HCT116 (cell line): ENCODE data around the gene TRPV5. TPM values are rescaled to one million over a fixed set of nuclear protein-coding genes. Genes with fewer than 3 reads are reported as not detected.

Experiments used
- ATAC-seq: fragments of 200-7000 bp; cut with Tn5 transposase; 2 replicates; pipeline ENCODE4 v1.9.1; 2020; ENCODE audit warnings: mild to moderate bottlenecking, moderate library complexity
- BruUV-seq: library from RNA; stranded (reverse); fragments of 400-500 nt; replicated peaks from 2 replicates; lab custom pipeline; 2021; lab: Mats Ljungman, UMichigan
- CTCF ChIA-PET: fragments of 300-600 bp; sonication (Branson Sonifier 250); formaldehyde crosslinking; loops from one replicate; lab custom pipeline; 2021; ENCODE audit warnings: antibody characterized with exemption; lab: Charles Lee
- POLR2A ChIA-PET: fragments of 300-600, 350-600 bp; sonication (Branson Sonifier 250); formaldehyde crosslinking; loops from one replicate; lab custom pipeline; 2021; ENCODE audit warnings: antibody characterized with exemption; lab: Charles Lee
- RAD21 ChIA-PET, 2 experiments: fragments of 300-600 bp; sonication (Branson Sonifier 250); formaldehyde crosslinking; loops; one replicate each; lab custom pipeline; 2023; ENCODE audit warnings: low total read pairs in 2 of 2; ENCODE audit not compliant: uncharacterized antibody in 2 of 2, unreplicated experiment in 2 of 2, low non-redundant PET in 1 of 2; lab: Charles Lee
- DNase-seq: peaks from one replicate; pipeline ENCODE4 v3.0.0-alpha.2; 2010; ENCODE audit warnings: low read depth, low spot score
- H2AFZ ChIP-seq: fragments of 200-600 bp; shearing (Covaris generic), sonication (generic); 2 replicates; pipeline ENCODE4 v1.6.1; 2017; ENCODE audit warnings: low read depth, mixed run types, mixed read lengths, antibody characterized with exemption, low read length; ENCODE audit not compliant: poor library complexity, severe bottlenecking
- H3K27ac ChIP-seq: 2 replicates; pipeline ENCODE4 v1.5.1; 2012; ENCODE audit warnings: low read depth, low read length
- H3K27me3 ChIP-seq: fragments of 200-600 bp; sonication (generic); 2 replicates; pipeline ENCODE4 v1.6.1; 2016; ENCODE audit warnings: mixed run types, low read length, mixed read lengths; ENCODE audit not compliant: insufficient read depth
- H3K36me3 ChIP-seq, 2 experiments: fragments of 200-500 bp in 1 of 2; fragments of 200-600 bp in 1 of 2; sonication (Bioruptor generic) in 1 of 2; sonication (generic) in 1 of 2; 2 replicates each; pipeline versions ENCODE4 v1.5.1 to v1.6.1; 2014 to 2016; ENCODE audit warnings: low read length in 2 of 2, inconsistent platforms in 1 of 2, mixed read lengths in 1 of 2, mixed run types in 1 of 2; ENCODE audit not compliant: insufficient read depth in 2 of 2, control insufficient read depth in 1 of 2
- H3K4me1 ChIP-seq, 2 experiments: fragments of 200-600 bp in 1 of 2; sonication (generic) in 1 of 2; 2 replicates each; pipeline versions ENCODE4 v1.5.1 to v1.6.1; 2012 to 2017; ENCODE audit warnings: low read length in 2 of 2, inconsistent platforms in 1 of 2, mild to moderate bottlenecking in 1 of 2, mixed read lengths in 1 of 2, mixed run types in 1 of 2, moderate library complexity in 1 of 2; ENCODE audit not compliant: insufficient read depth in 2 of 2, control insufficient read depth in 1 of 2
- H3K4me2 ChIP-seq: fragments of 200-600 bp; sonication (generic); 2 replicates; pipeline ENCODE4 v1.6.1; 2017; ENCODE audit warnings: mixed run types, low read length, mixed read lengths
- H3K4me3 ChIP-seq, 2 experiments: fragments of 200-600 bp in 1 of 2; sonication (generic) in 1 of 2; replicated peaks in 1 of 2; 2 replicates each; pipeline ENCODE4 v1.5.1; 2011 to 2016; ENCODE audit warnings: low read length in 2 of 2, control low read depth in 1 of 2, low read depth in 1 of 2, mild to moderate bottlenecking in 1 of 2, mixed read lengths in 1 of 2, mixed run types in 1 of 2
- H3K79me2 ChIP-seq: fragments of 200-600 bp; sonication (generic); 2 replicates; pipeline ENCODE4 v1.6.1; 2017; ENCODE audit warnings: mild to moderate bottlenecking, mixed run types, low read length, moderate library complexity, mixed read lengths; ENCODE audit not compliant: insufficient read depth
- H3K9ac ChIP-seq: fragments of 200-600 bp; sonication (generic); 2 replicates; pipeline ENCODE4 v1.6.1; 2016; ENCODE audit warnings: low read length, mixed read lengths
- H3K9me2 ChIP-seq: fragments of 200-600 bp; sonication (generic), shearing (Covaris generic); 2 replicates; pipeline ENCODE4 v1.6.1; 2017; ENCODE audit warnings: mixed run types, mild to moderate bottlenecking, moderate library complexity; ENCODE audit not compliant: insufficient read depth
- H3K9me3 ChIP-seq, 2 experiments: fragments of 200-500 bp in 1 of 2; fragments of 200-600 bp in 1 of 2; sonication (Bioruptor generic) in 1 of 2; sonication (generic) in 1 of 2; 2 replicates each; pipeline ENCODE4 v1.6.1; 2014 to 2017; ENCODE audit warnings: low read length in 2 of 2, mixed read lengths in 2 of 2, inconsistent platforms in 1 of 2, low read depth in 1 of 2, mild to moderate bottlenecking in 1 of 2, mixed run types in 1 of 2, moderate library complexity in 1 of 2; ENCODE audit not compliant: control insufficient read depth in 1 of 2, insufficient read depth in 1 of 2
- H4K20me1 ChIP-seq: fragments of 200-600 bp; sonication (generic), shearing (Covaris generic); 2 replicates; pipeline ENCODE4 v1.6.1; 2017; ENCODE audit warnings: mixed run types, mild to moderate bottlenecking, moderate library complexity; ENCODE audit not compliant: insufficient read depth
- CBX3 ChIP-seq: IDR thresholded peaks from 2 replicates; pipeline ENCODE4 v1.6.1; 2012; ENCODE audit warnings: low read depth
- CEBPB ChIP-seq: IDR thresholded peaks from 2 replicates; pipeline ENCODE4 v1.6.1; 2012; ENCODE audit warnings: low read depth
- EGR1 ChIP-seq: IDR thresholded peaks from 2 replicates; pipeline ENCODE4 v1.6.1; 2012; ENCODE audit warnings: low read depth
- ELF1 ChIP-seq: IDR thresholded peaks from 2 replicates; pipeline ENCODE4 v1.6.1; 2012; ENCODE audit warnings: low read depth, borderline replicate concordance
- EZH2 ChIP-seq: fragments of 200-600 bp; sonication (generic); IDR thresholded peaks from 2 replicates; pipeline ENCODE4 v1.6.1; 2017; ENCODE audit warnings: antibody characterized with exemption, mixed run types
- FOSL1 ChIP-seq: IDR thresholded peaks from 2 replicates; pipeline ENCODE4 v1.6.1; 2012; ENCODE audit warnings: low read depth
- JUND ChIP-seq: IDR thresholded peaks from 2 replicates; pipeline ENCODE4 v1.6.1; 2012
- POLR2A ChIP-seq: IDR thresholded peaks from 2 replicates; pipeline ENCODE4 v1.7.0; 2011; ENCODE audit warnings: borderline replicate concordance; ENCODE audit not compliant: insufficient read depth, insufficient read length; ENCODE audit errors: extremely low read depth
- POLR2AphosphoS5 ChIP-seq: IDR thresholded peaks from 2 replicates; pipeline ENCODE4 v1.6.1; 2011; ENCODE audit warnings: mild to moderate bottlenecking, low read depth, low read length, moderate library complexity
- RAD21 ChIP-seq: IDR thresholded peaks from 2 replicates; pipeline ENCODE4 v1.6.1; 2012; ENCODE audit warnings: low read depth, mild to moderate bottlenecking
- TCF7L2 ChIP-seq: IDR thresholded peaks from 2 replicates; pipeline ENCODE4 v1.7.0; 2011; ENCODE audit warnings: borderline replicate concordance, inconsistent platforms; ENCODE audit not compliant: insufficient read depth, insufficient read length; ENCODE audit errors: extremely low read depth
- YY1 ChIP-seq: IDR thresholded peaks from 2 replicates; pipeline ENCODE4 v1.6.1; 2011; ENCODE audit warnings: low read length, low read depth, moderate library complexity, mild to moderate bottlenecking; ENCODE audit not compliant: insufficient replicate concordance; ENCODE audit errors: extremely low read depth
- ZFX ChIP-seq: fragments of 450-650 bp; IDR thresholded peaks from 2 replicates; pipeline ENCODE4 v1.6.1; 2017
- ZNF274 ChIP-seq: fragments of 200-500 bp; sonication (Bioruptor generic); IDR thresholded peaks from 2 replicates; pipeline ENCODE4 v1.6.1; 2014; ENCODE audit warnings: mild to moderate bottlenecking, low read depth, low read length, inconsistent platforms
- intact Hi-C: fragments of 100-400 bp; cut with micrococcal nuclease; formaldehyde crosslinking; loops from 2 replicates; pipeline ENCODE4 v1.10.0; 2022
- total RNA-seq: library from RNA; stranded (reverse); gene quantifications from one replicate; pipeline ENCODE4 v1.2.1, GENCODE V29; 2021; ENCODE audit not compliant: unreplicated experiment
- TF ChIP-seq, protein P1 (sequence below): IDR thresholded peaks from 2 replicates; pipeline ENCODE4 v1.6.1; 2012
- TF ChIP-seq, protein P2 (sequence below): IDR thresholded peaks from 2 replicates; pipeline ENCODE4 v1.6.1; 2012; ENCODE audit warnings: low read depth
- TF ChIP-seq, protein P3 (sequence below), 3 experiments: fragments of 200-600 bp in 1 of 3; sonication (generic) in 1 of 3; IDR thresholded peaks in 2 of 3; conservative IDR thresholded peaks in 1 of 3; 2 replicates each; pipeline ENCODE4 v1.5.1; 2012 to 2017; ENCODE audit warnings: low read depth in 2 of 3, low read length in 2 of 3, antibody characterized with exemption in 1 of 3, borderline replicate concordance in 1 of 3, control low read depth in 1 of 3, mild to moderate bottlenecking in 1 of 3, mixed read lengths in 1 of 3, mixed run types in 1 of 3, moderate library complexity in 1 of 3; ENCODE audit not compliant: insufficient read depth in 1 of 3
- TF ChIP-seq, protein P4 (sequence below): IDR thresholded peaks from 2 replicates; pipeline ENCODE4 v1.6.1; 2012
- TF ChIP-seq, protein P5 (sequence below): IDR thresholded peaks from 2 replicates; pipeline ENCODE4 v1.6.1; 2011; ENCODE audit warnings: mild to moderate bottlenecking, low read length, moderate library complexity; ENCODE audit not compliant: insufficient replicate concordance; ENCODE audit errors: extremely low read depth

TRPV5 gene
- total RNA-seq, 1 experiment from 2014 or later = not detected

DNA sequence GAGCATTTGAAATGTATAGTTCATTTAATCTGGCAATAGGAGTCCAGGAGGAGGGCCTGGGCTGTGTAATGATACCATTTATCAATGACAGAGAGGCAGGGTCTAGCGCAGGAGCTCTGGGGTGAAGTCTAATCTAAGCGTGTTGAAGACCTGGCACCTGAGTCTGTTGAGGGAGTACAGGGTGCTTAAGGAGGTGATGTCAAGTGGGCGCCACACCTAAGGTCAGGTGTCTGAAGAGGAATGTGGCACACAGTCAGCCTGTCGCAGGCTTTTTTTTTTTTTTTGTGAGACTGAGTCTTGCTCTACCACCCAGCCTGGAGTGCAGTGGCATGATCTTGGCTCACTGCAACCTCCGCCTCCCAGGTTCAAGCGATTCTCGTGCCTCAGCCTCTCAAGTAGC is 8.0 kb upstream of the TRPV5 start:
- Histone ChIP-seq H3K4me3 (no peak overlapping the region), H3K27me3 (no peaks in the 10 kb centered on the region), H4K20me1 (no peaks in the 10 kb centered on the region), H3K9ac (no peak overlapping the region), H3K9me2 (no peaks in the 10 kb centered on the region), H3K79me2 (no peaks in the 10 kb centered on the region), H3K9me3 (no peaks in the 10 kb centered on the region), H3K4me2 (no peak overlapping the region), H3K4me1 (no peaks in the 10 kb centered on the region), H3K27ac (no peak overlapping the region), H3K36me3 (no peaks in the 10 kb centered on the region), H2AFZ (no peak overlapping the region)
- ChIA-PET CTCF (interaction anchor here (1.0 kb wide), 1 partner anchor 16 kb away, joined by 5 read pairs; no protein-coding TSS in a partner anchor), RAD21 (no interaction called here), POLR2A (no interaction called here)
- TF ChIP-seq RAD21 (no peak), EZH2 (no peak), EGR1 (no peak), FOSL1 (no peak), CBX3 (no peak), ELF1 (no peak), POLR2AphosphoS5 (no peak), POLR2A (no peak), ZNF274 (no peak), JUND (no peak), CEBPB (no peak), YY1 (no peak), TCF7L2 (no peak), ZFX (no peak)
- TF ChIP-seq, protein P1, sequence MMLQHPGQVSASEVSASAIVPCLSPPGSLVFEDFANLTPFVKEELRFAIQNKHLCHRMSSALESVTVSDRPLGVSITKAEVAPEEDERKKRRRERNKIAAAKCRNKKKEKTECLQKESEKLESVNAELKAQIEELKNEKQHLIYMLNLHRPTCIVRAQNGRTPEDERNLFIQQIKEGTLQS = no peak
- TF ChIP-seq, protein P2, sequence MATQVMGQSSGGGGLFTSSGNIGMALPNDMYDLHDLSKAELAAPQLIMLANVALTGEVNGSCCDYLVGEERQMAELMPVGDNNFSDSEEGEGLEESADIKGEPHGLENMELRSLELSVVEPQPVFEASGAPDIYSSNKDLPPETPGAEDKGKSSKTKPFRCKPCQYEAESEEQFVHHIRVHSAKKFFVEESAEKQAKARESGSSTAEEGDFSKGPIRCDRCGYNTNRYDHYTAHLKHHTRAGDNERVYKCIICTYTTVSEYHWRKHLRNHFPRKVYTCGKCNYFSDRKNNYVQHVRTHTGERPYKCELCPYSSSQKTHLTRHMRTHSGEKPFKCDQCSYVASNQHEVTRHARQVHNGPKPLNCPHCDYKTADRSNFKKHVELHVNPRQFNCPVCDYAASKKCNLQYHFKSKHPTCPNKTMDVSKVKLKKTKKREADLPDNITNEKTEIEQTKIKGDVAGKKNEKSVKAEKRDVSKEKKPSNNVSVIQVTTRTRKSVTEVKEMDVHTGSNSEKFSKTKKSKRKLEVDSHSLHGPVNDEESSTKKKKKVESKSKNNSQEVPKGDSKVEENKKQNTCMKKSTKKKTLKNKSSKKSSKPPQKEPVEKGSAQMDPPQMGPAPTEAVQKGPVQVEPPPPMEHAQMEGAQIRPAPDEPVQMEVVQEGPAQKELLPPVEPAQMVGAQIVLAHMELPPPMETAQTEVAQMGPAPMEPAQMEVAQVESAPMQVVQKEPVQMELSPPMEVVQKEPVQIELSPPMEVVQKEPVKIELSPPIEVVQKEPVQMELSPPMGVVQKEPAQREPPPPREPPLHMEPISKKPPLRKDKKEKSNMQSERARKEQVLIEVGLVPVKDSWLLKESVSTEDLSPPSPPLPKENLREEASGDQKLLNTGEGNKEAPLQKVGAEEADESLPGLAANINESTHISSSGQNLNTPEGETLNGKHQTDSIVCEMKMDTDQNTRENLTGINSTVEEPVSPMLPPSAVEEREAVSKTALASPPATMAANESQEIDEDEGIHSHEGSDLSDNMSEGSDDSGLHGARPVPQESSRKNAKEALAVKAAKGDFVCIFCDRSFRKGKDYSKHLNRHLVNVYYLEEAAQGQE = no peak
- TF ChIP-seq, protein P3, sequence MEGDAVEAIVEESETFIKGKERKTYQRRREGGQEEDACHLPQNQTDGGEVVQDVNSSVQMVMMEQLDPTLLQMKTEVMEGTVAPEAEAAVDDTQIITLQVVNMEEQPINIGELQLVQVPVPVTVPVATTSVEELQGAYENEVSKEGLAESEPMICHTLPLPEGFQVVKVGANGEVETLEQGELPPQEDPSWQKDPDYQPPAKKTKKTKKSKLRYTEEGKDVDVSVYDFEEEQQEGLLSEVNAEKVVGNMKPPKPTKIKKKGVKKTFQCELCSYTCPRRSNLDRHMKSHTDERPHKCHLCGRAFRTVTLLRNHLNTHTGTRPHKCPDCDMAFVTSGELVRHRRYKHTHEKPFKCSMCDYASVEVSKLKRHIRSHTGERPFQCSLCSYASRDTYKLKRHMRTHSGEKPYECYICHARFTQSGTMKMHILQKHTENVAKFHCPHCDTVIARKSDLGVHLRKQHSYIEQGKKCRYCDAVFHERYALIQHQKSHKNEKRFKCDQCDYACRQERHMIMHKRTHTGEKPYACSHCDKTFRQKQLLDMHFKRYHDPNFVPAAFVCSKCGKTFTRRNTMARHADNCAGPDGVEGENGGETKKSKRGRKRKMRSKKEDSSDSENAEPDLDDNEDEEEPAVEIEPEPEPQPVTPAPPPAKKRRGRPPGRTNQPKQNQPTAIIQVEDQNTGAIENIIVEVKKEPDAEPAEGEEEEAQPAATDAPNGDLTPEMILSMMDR (IDR thresholded peaks at IDR 0.05 in 2 of 3, conservative IDR thresholded peaks at IDR 0.05 in 1 of 3; ENCODE audit: borderline replicate concordance in 1 of 3, insufficient read depth in 1 of 3, low read depth in 2 of 3, low read length in 2 of 3) = no peak
- TF ChIP-seq, protein P4, sequence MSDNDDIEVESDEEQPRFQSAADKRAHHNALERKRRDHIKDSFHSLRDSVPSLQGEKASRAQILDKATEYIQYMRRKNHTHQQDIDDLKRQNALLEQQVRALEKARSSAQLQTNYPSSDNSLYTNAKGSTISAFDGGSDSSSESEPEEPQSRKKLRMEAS = no peak
- TF ChIP-seq, protein P5, sequence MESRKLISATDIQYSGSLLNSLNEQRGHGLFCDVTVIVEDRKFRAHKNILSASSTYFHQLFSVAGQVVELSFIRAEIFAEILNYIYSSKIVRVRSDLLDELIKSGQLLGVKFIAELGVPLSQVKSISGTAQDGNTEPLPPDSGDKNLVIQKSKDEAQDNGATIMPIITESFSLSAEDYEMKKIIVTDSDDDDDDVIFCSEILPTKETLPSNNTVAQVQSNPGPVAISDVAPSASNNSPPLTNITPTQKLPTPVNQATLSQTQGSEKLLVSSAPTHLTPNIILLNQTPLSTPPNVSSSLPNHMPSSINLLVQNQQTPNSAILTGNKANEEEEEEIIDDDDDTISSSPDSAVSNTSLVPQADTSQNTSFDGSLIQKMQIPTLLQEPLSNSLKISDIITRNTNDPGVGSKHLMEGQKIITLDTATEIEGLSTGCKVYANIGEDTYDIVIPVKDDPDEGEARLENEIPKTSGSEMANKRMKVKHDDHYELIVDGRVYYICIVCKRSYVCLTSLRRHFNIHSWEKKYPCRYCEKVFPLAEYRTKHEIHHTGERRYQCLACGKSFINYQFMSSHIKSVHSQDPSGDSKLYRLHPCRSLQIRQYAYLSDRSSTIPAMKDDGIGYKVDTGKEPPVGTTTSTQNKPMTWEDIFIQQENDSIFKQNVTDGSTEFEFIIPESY = no peak
- DNase-seq (no peak), ATAC-seq (no peak)
- no TSS peak for BruUV-seq
- intact Hi-C loops = no loop called here
